Inflammatory macrophage (primary cell): ENCODE data around the gene MTHFD2.

Experiments
- DNase-seq, 2 donors: peaks; one replicate each; pipeline ENCODE4 v3.0.0-alpha.2; 2020 to 2022
- total RNA-seq, 18 experiments: gene quantifications; one replicate each; lab custom pipeline; 2026; ENCODE audit warnings: mixed read lengths in 6 of 18, inconsistent platforms in 2 of 18; lab: John Stamatoyannopoulos, UW

MTHFD2 gene
- 229 to 595 (median 378) reads per million in 18 experiments for total RNA-seq

DNA sequence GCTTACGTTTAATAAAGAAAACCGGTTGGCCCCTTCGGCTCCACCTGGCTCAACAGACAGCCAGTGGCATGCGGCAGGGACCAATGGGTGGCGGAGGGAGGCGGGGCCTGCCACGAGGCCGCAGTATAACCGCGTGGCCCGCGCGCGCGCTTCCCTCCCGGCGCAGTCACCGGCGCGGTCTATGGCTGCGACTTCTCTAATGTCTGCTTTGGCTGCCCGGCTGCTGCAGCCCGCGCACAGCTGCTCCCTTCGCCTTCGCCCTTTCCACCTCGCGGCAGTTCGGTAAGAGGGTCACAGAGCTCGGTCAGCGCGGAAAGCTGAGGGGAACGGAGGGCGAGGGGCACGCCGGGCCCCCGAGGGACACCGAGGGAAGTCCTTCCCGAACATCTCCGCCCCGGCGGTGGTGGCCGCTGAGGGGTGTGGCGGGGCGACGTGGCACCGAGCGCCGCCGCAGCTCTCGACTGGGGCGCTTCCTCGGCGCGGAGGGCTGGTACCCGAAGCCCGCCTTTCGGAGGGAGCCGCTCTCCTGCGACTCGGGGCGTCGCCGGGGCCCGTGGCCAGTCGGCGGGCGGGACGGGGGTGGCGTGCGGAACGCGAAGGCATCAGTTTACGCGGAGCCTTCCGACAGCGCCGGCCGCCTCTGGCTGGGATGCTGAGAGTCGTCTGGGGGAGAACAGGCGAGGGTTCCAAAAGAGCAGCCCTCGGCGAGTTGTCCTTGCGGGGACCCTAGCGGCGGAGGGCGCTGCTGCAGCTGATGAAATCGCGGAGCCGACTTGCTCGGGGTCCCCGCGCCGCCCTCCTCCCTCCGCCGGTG lies at the start of gene MTHFD2:
TSS of gene MTHFD2 (plus strand) at position 155 of the 814 bp plus-strand sequence. CDS start at position 182, 27 bp downstream.
- peak; percentile 99 for DNase-seq

DNA sequence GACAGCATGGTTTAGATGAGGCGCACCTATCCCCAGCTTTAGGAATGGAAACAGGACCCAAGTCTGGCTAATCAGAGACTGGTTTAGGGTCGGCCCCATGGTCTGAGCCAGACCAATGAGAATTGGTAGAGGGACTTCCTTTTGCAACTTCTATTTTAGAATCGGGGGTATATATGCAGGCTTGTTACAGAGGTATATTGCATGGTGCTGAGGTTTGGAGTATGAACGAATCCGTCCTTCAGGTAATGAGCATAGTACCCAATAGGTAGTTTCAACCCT lies 49.2 kb upstream of the MTHFD2 start:
- DNase-seq, result no peak

DNA sequence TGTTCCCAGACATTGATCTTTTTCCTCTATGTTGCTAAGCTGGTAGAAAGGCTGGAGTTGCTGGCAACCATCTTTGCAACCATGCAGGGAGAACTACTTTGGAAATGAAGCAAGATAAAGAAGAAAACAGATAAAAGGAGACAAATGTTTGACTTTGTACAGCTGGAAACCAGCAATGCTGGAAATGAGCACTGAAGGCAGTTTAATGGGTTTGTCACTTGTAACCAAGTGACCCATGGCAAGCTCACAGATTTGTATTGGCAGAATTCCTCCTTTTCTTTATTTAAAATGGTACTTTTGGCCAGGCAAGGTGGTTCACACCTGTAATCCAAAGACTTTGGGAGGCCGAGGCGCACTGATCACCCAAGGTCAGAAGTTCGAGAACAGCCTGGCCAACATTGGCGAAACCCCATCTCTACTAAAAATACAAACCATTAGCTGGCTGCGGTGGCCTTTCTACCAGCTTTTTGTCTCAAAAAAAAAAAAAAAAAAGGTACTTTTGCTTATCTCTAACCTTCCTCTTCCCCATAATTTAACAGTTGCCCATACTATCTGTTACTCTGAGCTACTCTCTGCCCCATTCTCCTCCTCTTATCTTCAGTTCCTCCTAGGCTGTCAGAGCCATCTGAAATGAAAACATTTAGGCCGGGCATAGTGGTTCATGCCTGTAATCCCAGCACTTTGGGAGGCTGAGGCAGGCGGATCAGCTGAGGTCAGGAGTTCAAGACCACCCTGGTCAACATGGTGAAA lies 48.7 kb upstream of the MTHFD2 start:
- no peak for DNase-seq

DNA sequence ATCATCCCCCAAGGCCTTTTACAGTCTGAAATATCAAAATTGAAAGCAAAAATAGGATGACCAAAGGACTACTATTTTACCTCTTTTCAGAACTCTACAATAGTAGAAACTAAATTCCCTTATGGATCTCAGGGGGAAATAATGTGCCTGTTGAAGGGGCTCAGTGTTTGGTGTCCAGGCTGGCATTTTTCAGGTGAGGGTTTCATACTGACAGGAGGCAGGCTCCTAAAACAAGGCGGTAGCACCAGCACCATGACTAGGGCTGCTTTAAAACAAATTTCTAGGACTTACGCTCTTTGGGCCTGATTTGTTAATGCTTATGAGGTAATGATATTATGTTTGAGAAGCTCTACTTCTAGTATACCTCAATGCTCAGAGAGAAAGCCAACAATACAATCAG lies 45.5 kb upstream of the MTHFD2 start:
- no peak for DNase-seq

DNA sequence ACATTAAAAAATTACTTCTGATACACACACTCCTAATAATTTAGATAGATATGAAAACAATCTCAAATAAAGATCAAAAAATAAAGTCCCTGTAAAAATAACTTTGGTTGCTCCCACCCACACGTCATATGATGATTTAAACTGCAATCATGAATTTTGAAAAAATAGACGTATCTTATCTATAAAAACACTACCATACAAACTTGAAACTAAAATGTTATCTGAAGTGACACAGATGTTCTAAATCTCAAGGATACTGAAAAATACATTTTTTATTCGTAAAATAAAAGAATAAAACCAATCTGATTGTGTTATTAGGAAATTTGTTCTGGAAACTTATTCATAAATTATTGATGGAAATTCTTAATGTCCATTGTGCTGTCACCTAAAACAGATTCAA lies 42.6 kb upstream of the MTHFD2 start:
- no peak for DNase-seq

DNA sequence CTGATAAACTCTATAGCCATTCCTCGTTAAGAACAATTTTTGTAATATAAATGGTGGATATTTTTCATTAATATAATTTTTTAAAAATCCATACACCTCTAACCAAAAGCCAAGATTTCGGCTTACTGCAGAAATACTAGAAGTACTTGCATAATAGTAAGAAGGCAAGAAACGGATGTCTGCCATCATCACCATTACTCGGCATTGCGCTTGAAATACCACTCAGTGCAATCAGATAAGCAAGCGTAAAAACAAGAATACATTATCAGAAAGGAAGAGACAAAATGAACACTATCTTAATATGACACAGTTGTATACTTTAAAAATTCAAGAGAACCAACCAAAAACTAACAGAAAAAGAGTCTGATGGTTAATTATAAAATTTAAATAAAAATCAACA lies 35.5 kb upstream of the MTHFD2 start:
- DNase-seq, result no peak

DNA sequence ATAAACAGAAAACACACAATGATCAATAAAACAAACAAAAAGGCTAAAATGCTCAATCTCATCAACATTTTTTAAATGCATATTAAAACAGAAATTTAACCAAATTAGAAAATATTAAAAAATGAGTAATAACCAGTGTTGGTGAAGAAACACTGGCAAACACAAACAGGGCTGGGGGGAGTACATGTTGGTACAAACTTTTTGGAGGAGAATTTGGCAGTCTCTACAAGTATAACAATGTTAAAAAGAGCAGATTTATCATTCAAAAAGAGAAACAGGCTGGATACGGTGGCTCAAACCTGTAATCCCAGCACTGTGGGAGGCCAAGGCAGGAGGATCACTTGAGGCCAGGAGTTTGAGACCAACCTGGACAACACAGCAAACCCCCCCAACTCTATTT lies 33.7 kb upstream of the MTHFD2 start:
- no peak for DNase-seq

DNA sequence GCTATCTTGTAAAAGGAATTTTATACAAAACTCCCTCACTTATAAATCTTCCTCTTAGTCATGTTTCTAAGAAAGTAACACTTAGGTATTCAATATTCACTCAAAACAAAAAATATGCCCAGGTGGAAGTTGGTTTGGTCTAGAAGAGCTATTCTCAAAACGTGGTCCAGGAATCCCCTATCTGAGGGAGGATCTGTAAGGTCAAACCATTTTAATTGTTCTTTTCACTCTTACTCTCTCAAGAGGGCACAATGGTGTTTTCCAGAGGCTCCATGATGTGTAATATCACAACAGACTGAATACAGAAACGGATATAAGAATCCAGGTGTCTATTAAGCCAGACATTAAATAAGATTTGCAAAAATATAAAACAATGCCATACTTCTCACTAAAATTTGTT lies 29.7 kb upstream of the MTHFD2 start:
- no peak for DNase-seq

DNA sequence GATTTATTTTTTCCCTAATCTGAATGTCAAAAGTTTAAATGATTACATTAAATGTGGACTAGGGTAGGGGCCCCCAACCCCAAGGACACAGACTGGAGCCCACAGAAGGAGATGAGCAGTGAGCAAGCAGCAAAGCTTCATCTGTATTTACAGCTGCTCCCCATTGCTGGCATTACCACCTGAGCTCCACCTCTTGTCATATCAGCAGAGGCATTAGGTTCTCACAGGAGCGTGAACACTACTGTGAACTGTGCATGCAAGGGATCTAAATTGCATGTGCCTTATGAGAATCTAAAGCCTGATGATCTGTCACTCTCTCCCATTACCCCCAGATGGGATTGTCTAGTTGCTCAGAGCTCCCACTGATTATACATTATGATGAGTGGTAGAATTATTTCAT lies 23.5 kb upstream of the MTHFD2 start:
- no peak for DNase-seq

DNA sequence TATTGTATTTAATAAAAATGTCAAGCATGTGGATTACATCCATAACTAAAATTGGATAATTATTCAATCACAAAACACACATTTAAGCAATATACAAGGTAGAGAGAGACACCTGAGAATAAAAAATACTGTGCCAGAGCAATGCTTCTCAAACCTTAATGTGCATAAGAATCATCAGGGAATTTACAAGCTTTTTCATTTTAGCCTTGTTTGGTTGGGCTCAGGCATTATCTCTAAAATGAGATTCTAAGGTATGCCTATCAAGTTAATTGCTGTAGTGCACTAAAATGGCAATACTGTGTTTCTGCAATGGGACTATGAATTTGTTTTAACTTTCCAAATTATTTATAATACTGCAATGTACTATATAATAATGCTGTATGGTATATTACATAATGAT lies 20.7 kb upstream of the MTHFD2 start:
- DNase-seq, result no peak

DNA sequence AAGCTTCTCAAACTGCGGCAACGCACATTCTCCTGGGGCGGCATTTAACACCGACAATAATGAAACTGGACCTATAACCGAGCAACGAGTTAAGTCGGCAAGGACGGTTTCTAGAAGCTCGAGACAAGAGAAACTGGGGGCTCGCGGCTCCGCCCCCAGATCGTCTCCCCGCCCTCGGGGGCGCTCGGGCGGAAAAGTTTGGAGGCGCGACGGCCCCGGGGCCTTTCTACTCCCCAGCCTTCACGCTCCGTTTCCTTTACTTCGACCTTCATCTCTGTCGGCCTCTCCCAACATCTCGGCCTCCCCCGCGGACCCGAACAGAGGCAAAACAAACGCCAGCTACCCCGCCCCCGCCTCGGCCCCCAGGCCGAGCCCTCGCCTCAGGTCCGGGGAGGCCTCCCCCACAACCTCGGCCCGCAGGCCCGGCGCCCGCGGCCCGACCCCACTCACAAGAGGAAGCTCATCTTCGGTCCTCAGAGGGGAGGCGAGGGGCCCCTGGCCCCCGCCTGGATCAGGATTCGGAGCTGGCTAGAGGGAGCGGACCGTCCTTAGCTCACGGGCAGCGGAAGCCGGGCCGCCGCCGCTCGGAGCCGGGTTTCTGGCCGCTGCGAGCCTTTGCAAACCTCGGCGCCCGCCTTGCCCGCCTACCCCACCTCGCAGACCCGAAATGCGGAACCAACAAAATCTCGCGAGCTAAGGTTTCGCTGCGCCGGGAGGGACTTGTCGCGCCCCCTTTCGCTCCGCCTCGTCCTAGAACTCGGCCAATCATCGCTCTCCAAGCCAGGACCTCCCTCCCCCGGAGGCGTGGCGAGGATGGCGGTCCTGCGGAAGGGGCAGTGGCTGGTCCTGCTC lies 20.0 kb upstream of the MTHFD2 start, which contains the start of gene MOB1A:
TSS of gene MOB1A (minus strand) at position 669 of the 852 bp plus-strand sequence. CDS start at position 464, 205 bp downstream.
- DNase-seq, result peak; percentile 99 to 100

DNA sequence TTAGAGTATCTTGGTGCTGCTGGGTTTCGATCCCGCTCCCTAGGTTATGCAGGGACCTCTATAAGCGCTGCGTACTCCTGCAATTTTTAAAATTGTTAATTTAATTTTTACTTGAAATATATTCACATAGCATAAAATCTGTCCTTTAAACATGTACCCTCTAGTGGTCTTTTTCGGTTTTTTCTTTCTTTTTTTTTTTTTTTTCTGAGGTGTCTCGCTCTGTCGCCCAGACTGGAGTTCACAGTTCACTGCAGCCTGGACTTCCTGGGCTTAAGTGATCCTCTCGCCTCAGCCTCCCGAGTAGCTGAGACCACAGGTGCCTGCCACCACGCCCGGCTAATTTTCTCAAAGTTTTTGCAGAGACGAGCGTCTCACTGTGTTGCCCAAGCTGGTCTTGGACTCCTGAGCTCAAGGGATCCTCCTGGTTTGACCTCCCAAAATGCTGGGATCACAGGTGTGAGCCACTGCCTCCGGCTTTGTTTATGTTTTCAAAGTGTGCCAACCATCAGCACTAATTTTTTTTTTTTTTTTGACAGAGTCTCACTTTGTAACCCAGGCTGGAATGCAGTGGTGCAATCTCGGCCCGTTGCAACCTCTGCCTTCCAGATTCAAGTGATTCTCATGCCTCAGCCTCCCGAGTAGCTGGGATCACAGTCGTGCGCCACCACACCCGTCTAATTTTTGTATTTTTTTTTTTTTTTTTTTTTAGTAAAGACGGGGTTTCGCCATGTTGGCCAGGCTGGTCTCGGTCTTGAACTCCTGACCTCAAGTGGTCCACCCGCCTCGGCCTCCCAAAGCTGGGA lies 19.2 kb upstream of the MTHFD2 start:
- DNase-seq, result no peak

DNA sequence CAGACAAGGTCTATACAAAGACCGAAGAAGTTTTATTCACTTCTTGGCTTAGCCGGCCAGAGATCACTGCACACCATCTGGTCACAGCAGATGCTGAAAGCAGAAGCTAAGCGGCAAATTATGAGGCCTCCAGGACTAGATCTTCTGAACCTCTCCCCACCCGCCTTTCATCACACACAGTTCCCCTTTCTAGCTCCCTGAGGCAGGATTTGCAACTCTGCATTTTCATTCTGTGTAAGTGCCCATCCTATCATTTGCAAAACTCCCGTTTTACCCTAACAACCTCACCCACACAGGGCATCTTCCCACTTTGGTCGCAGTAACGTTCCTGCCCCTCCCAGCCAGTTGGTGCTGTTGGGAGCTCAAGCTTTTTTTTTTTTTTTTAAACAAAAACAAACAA lies 16.7 kb upstream of the MTHFD2 start:
- DNase-seq, result peak; percentile 98 to 99

DNA sequence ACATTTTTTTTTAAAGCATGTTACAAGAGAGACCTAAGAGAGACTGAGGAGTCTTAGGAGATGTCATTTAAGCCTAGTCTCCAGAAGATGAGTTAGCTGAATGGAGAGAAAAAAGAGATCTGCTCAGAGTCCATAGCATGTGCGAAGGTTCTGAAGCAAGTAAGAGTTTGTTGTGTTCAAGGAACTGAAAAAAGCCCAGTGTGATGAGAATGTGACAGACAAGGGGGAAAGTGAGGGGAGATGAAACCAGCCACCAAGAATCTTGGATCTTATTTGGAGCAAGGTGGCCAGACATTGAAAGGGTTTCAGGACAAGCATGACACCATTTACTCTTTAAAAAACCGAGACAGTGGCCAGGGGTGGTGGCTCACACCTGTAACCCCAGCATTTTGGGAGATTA lies 14.5 kb upstream of the MTHFD2 start:
- no peak for DNase-seq

DNA sequence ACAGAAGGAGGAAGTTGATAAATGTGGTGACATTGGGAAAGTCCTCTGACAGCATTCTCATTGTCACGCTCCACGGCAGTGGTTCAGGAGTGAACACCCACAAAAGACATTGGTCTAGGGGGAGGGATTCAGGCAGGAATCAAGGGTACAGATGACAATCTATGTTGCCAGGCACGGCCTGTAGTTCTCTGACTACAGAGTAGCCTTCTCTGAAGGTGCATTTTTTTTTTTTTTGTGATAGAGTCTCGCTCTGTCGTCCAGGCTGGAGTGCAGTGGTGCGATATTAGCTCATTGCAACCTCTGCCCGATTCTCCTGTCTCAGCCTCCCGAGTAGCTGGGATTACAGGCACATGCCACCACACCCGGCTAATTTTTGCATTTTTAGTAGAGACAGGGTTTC lies 12.4 kb upstream of the MTHFD2 start:
- peak; percentile 97 to 98 for DNase-seq

DNA sequence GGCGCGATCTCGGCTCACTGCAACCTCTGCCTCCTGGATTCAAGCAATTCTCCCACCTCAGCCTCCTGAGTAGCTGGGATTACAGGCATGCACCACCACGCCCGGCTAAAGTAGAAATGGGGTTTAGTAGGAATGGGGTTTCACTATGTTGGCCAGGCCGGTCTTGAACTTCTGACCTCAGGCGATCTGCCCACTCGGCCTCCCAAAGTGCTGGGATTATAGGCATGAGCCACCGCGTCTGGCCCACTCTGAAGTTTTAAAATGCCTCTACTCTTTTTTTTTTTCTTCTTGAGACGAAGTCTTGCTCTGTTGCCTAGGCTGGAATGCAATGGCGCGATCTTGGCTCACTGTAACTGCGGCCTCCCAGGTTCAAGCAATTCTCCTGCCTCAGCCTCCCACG lies 11.7 kb upstream of the MTHFD2 start:
- peak in 1 of 2 donors; percentile 15 for DNase-seq

DNA sequence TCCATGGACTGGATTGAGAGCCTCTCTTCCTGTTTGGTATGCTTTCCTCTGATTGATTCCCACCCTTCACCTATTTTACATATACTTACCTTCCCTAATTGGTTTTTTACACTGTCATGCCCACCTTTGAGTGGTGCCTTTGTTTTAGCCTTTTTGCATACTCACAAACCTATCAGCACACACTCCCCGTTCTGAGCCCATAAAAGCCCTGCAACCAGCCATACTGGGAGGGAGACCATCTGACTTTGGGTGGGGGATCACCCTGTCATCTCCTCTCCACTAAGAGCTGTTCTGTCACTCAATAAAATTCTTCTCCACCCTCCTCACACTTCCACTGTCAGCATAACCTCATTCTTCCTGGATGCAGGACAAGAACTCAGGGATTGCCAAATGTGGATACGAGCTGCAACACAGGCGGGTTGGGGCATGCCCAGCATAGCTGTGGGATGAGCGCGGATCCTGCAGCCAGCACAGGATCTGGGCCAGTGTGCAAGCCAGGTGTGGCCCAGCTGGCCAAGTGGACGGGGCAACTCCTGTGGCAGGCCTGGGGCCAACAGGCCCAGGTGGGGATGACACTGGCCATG lies 10.3 kb upstream of the MTHFD2 start:
- peak in 1 of 2 donors; percentile 30 for DNase-seq

DNA sequence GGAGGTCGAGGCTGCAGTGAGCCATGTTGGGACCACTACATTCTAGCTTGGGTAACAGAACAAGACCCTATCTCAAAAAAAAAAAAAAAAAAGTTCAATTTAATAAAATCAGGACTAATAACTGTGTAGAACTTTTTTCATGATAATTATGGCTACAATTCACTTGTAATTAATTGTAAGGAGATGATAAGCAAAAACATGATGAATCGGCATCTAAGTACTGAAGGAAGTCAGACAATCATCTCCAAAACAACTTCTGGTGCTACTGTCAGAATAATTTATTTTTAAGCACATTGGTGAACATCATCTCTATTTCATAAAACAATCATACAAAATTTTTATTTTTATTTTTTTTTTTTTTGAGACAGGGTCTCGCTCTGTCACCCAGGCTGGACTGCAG lies 9.7 kb upstream of the MTHFD2 start:
- no peak for DNase-seq

DNA sequence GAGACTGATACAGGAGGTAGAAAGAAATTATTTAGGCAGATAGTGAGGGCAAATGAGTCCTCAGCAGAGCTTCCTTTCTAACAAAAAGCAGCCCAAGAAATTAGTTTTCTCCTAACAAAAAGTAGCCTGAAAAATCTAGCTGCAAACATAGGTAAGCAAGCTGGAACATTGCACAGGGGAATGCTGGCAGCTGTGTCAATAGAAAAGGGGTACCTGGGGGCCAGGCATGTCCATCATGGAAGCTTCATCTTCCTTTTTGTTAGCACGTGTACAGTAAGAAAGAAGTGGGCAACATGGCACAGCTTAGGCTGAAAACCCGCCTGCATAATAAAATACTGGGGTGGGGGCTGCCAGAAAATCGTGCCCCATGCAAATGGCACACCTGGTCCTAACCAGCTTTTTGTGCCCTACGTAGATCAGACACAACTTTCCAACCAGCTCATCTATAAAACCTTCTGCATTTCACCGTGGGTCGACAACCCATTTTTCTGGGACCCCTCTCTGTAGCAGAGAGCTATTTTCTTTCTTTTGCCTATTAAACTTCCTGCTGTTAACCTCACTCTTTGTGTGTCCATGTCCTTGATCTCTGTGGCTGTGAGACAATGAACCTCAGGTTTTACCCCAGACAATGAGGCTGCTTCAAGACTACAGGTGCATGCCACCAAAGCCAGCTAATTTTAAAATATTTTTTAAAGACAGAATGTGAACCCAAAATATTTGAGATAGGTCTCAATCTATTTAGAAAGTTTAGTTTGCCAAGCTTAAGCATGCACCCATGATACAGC lies 6.6 kb upstream of the MTHFD2 start:
- DNase-seq, result no peak

DNA sequence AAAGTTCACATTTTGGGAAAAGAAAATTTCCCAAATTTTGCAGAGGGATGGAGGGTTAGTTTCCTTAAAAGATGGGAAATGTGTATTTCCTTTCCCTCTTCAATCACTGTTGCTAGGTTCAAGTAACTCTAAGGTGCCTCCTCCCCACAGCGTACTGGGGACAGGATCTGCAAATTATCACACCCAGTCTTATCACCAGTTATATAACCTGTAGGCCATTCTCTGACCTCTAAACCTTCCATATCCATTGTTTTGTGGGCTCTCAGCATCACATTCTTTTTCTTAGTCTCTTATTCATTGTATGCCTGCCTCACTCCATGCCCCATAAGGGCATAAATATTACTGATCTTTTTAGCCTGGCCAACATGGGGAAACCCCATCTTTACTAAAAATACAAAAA lies 3.6 kb upstream of the MTHFD2 start:
- no peak for DNase-seq

DNA sequence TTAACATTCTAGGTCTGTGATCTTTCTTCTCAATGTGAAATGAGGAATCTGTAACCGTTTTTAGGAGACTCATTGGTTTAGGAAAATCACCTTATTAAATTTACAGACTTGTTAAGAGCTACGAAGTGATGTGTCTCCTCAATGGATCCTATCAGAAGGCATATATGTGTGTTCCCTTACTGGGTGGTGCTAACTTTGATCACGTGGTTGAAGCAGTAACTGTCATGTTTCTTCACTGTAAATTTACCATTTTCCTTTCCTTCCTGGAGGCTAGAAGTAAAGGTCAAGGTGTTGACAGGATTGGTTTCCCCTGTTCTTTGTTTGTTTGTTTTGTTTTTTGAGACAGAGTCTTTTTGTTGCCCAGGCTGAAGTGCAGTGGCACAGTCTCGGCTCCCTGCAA lies 1.4 kb upstream of the MTHFD2 start:
- DNase-seq, result no peak
